Measurements from ENCODE around the gene C1orf141.
A peak's percentile ranks its signal among the peaks of the same experiment; 100 is the strongest.
"Not testable (repeated sequence)": the region's sequence is repeated elsewhere in the genome, so short reads cannot be mapped to it uniquely, and the experiment has no call there.

Gene C1orf141

GRCh38 chr1:67134695-67135094 is at the start of gene C1orf141:
Gene C1orf141 (minus strand): TSS chr1:67134970. CDS start chr1:67127240, 7,730 bp downstream.
- no peak for DNase-seq

GRCh38 chr1:67175530-67176087 is 40.8 kb upstream of the C1orf141 start:
- no peak for DNase-seq

GRCh38 chr1:67174716-67175284 is 40.0 kb upstream of the C1orf141 start:
- DNase-seq: no peak

- no peak for DNase-seq
These were observed 39.2 kb upstream of the C1orf141 start for GRCh38 chr1:67173988-67174387.

GRCh38 chr1:67171978-67172377 is 37.2 kb upstream of the C1orf141 start:
- DNase-seq: no peak

GRCh38 chr1:67171574-67171955 is 36.8 kb upstream of the C1orf141 start:
- no peak for DNase-seq

- no peak for DNase-seq
These were observed 36.2 kb upstream of the C1orf141 start for GRCh38 chr1:67170751-67171573.

GRCh38 chr1:67169932-67170331 is 35.2 kb upstream of the C1orf141 start:
- no peak for DNase-seq

GRCh38 chr1:67169496-67169895 is 34.7 kb upstream of the C1orf141 start:
- no peak for DNase-seq

- DNase-seq: no peak
These were observed 31.4 kb upstream of the C1orf141 start, which contains the start of gene IL23R for GRCh38 chr1:67166196-67166595. Gene IL23R (plus strand): TSS chr1:67166454. CDS start chr1:67168121, 1,667 bp downstream.

- DNase-seq: no peak
These were observed 30.8 kb upstream of the C1orf141 start for GRCh38 chr1:67165468-67166041.

GRCh38 chr1:67162954-67163353 is 28.2 kb upstream of the C1orf141 start:
- DNase-seq: no peak

GRCh38 chr1:67159233-67159632 is 24.5 kb upstream of the C1orf141 start:
- DNase-seq: no peak

GRCh38 chr1:67158401-67158800 is 23.6 kb upstream of the C1orf141 start:
- no peak for DNase-seq

GRCh38 chr1:67150931-67151330 is 16.2 kb upstream of the C1orf141 start:
- DNase-seq: no peak

- DNase-seq: peak; percentile 11 to 29 (median 22)
These were observed 14.5 kb upstream of the C1orf141 start for GRCh38 chr1:67149179-67149770.

GRCh38 chr1:67148516-67149178 is 13.9 kb upstream of the C1orf141 start:
- DNase-seq: no peak

GRCh38 chr1:67147973-67148372 is 13.2 kb upstream of the C1orf141 start:
- DNase-seq: not testable (repeated sequence)

- no peak for DNase-seq
These were observed 11.8 kb upstream of the C1orf141 start for GRCh38 chr1:67146539-67146938.

GRCh38 chr1:67146101-67146500 is 11.3 kb upstream of the C1orf141 start:
- DNase-seq: no peak

GRCh38 chr1:67144696-67145095 is 9.9 kb upstream of the C1orf141 start:
- DNase-seq: no peak

GRCh38 chr1:67143966-67144365 is 9.2 kb upstream of the C1orf141 start:
- DNase-seq: no peak

GRCh38 chr1:67142931-67143330 is 8.2 kb upstream of the C1orf141 start:
- DNase-seq: no peak
